HEK293 (cell line): ENCODE data around the gene CCM2L.

ENCODE experiments used
- CTCF ChIP-seq: fragments of 450-650 bp; formaldehyde crosslinking; IDR thresholded peaks from 2 replicates; pipeline ENCODE4 v1.5.1; 2016; ENCODE audit warnings: missing biosample characterization, missing genetic modification characterization
- PRDM2 ChIP-seq: fragments of 450-650 bp; formaldehyde crosslinking; IDR thresholded peaks from 2 replicates; pipeline ENCODE4 v1.5.1; 2016; ENCODE audit warnings: missing biosample characterization, missing genetic modification characterization, borderline replicate concordance
- ZNF211 ChIP-seq: fragments of 450-650 bp; formaldehyde crosslinking; IDR thresholded peaks from 2 replicates; pipeline ENCODE4 v1.5.1; 2016; ENCODE audit warnings: low read depth, missing biosample characterization, missing genetic modification characterization
- ZNF311 ChIP-seq: fragments of 450-650 bp; formaldehyde crosslinking; IDR thresholded peaks from 2 replicates; pipeline ENCODE4 v1.5.1; 2017; ENCODE audit warnings: missing biosample characterization, missing genetic modification characterization, borderline replicate concordance
- ZNF366 ChIP-seq: fragments of 450-650 bp; formaldehyde crosslinking; conservative IDR thresholded peaks from 2 replicates; pipeline ENCODE4 v1.5.1; 2016; ENCODE audit warnings: missing biosample characterization, missing genetic modification characterization
- ZNF629 ChIP-seq: fragments of 450-650 bp; formaldehyde crosslinking; IDR thresholded peaks from 2 replicates; pipeline ENCODE4 v1.5.1; 2017; ENCODE audit warnings: missing biosample characterization, missing genetic modification characterization

DNA sequence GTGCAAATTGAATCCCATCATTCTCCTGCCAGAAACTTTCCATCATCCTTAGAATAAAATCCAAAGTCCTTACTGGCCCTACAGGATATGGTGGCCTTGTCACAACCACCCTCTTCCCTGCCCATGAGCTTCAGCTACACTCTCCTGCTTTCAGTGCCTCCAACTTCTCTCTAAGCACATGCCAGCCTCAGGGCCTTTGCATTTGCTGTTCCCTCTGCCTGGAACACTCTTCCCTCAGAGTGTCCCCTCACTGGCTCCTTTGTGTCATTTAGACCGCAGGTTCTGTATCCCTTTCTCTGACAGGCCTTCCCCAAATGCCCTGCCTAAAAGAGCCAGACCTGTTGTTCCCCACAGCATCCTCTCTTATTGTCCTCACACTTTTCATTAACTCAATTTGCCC, 60.0 kb downstream of the CCM2L start:
- TF ChIP-seq CTCF (tag by site-specific recombination) (no peak), ZNF629 (tag by site-specific recombination) (no peak), ZNF366 (tag by site-specific recombination) (no peak), ZNF311 (no peak), PRDM2 (tag by site-specific recombination) (no peak), ZNF211 (tag by site-specific recombination) (no peak)
